ENCODE measurements around the gene GRIK4.
A peak's percentile ranks its signal among the peaks of the same experiment; 100 is the strongest.
"Not testable (repeated sequence)": the region's sequence is repeated elsewhere in the genome, so short reads cannot be mapped to it uniquely, and the experiment has no call there.

Gene GRIK4

GRCh38 chr11:121008551-121008950, 497.0 kb downstream of the GRIK4 start:
- H3K4me3 ChIP-seq (ENCODE audit: low read depth, low read length): no peak overlapping the region
- TF ChIP-seq CTCF (IDR thresholded peaks at IDR 0.05; ENCODE audit: low read depth, low read length, missing control alignments): no peak
- in situ Hi-C loops (cut with HindIII; ENCODE audit: low sequenced_read_pairs): loop anchor here (5.0 kb wide), 1 partner anchor 34 kb away; no protein-coding TSS in a partner anchor
- DNase-seq (ENCODE audit: low read depth): no peak

- DNase-seq (ENCODE audit: low read depth): no peak
- no peak overlapping the region for H3K4me3 ChIP-seq (ENCODE audit: low read depth, low read length)
- no peak for TF ChIP-seq CTCF (IDR thresholded peaks at IDR 0.05; ENCODE audit: low read depth, low read length, missing control alignments)
- in situ Hi-C loops (cut with HindIII; ENCODE audit: low sequenced_read_pairs): no loop called here
Measured at GRCh38 chr11:121012091-121012490, 500.5 kb downstream of the GRIK4 start.

- H3K4me3 ChIP-seq (ENCODE audit: low read depth, low read length): no peak overlapping the region
- in situ Hi-C loops (cut with HindIII; ENCODE audit: low sequenced_read_pairs): no loop called here
- DNase-seq (ENCODE audit: low read depth): no peak
- no peak for TF ChIP-seq CTCF (IDR thresholded peaks at IDR 0.05; ENCODE audit: low read depth, low read length, missing control alignments)
Measured at GRCh38 chr11:121018746-121019145, 507.2 kb downstream of the GRIK4 start.

GRCh38 chr11:121021718-121022117, 510.2 kb downstream of the GRIK4 start:
- DNase-seq (ENCODE audit: low read depth); in situ Hi-C loops (cut with HindIII; ENCODE audit: low sequenced_read_pairs); H3K4me3 ChIP-seq (ENCODE audit: low read depth, low read length): not testable (repeated sequence)

GRCh38 chr11:121023848-121024751, 512.6 kb downstream of the GRIK4 start, which contains the start of gene TBCEL:
TSS of gene TBCEL (plus strand) at chr11:121024102. CDS start at chr11:121045691, 21,589 bp downstream.
- DNase-seq (ENCODE audit: low read depth): peak; percentile 56
- in situ Hi-C loops (cut with HindIII; ENCODE audit: low sequenced_read_pairs): no loop called here
- H3K4me3 ChIP-seq (ENCODE audit: low read depth, low read length): peak within 1 kb of the TSS; percentile 80
- no peak for TF ChIP-seq CTCF (IDR thresholded peaks at IDR 0.05; ENCODE audit: low read depth, low read length, missing control alignments)

GRCh38 chr11:121024989-121025388, 513.4 kb downstream of the GRIK4 start:
- DNase-seq (ENCODE audit: low read depth): no peak
- in situ Hi-C loops (cut with HindIII; ENCODE audit: low sequenced_read_pairs): no loop called here
- TF ChIP-seq CTCF (IDR thresholded peaks at IDR 0.05; ENCODE audit: low read depth, low read length, missing control alignments): no peak
- H3K4me3 ChIP-seq (ENCODE audit: low read depth, low read length): peak overlapping the region; percentile 80

GRCh38 chr11:121029153-121029552, 517.6 kb downstream of the GRIK4 start:
- DNase-seq (ENCODE audit: low read depth): no peak
- in situ Hi-C loops (cut with HindIII; ENCODE audit: low sequenced_read_pairs): no loop called here
- TF ChIP-seq CTCF (IDR thresholded peaks at IDR 0.05; ENCODE audit: low read depth, low read length, missing control alignments): no peak
- no peak overlapping the region for H3K4me3 ChIP-seq (ENCODE audit: low read depth, low read length)

All from astrocyte of the cerebellum (primary cell).